Osteoblast (primary cell): Measurements from ENCODE around the gene PLEKHG4B. TPM values are rescaled to one million over a fixed set of nuclear protein-coding genes. Genes with fewer than 3 reads are reported as not detected.
A peak's percentile ranks its signal among the peaks of the same experiment; 100 is the strongest.
"Not testable (repeated sequence)": the region's sequence is repeated elsewhere in the genome, so short reads cannot be mapped to it uniquely, and the experiment has no call there.

Experiments
- DNase-seq: peaks from one replicate; pipeline ENCODE4 v3.0.0; 2011; ENCODE audit warnings: low spot score, mixed read lengths; ENCODE audit not compliant: insufficient read length; ENCODE audit errors: missing footprints
- H2AFZ ChIP-seq: 2 replicates; pipeline ENCODE4 v1.6.0; 2011; ENCODE audit warnings: mild to moderate bottlenecking, low read length
- H3K27ac ChIP-seq: 2 replicates; pipeline ENCODE4 v1.5.1; 2011; ENCODE audit warnings: mild to moderate bottlenecking, low read depth, low read length, moderate library complexity
- H3K27me3 ChIP-seq: 2 replicates; pipeline ENCODE4 v1.6.0; 2012; ENCODE audit warnings: mild to moderate bottlenecking, control low read depth, inconsistent platforms, low read length, moderate library complexity; ENCODE audit not compliant: insufficient read depth
- H3K36me3 ChIP-seq: 2 replicates; pipeline ENCODE4 v1.5.1; 2011; ENCODE audit warnings: mild to moderate bottlenecking, low read length, control low read depth, moderate library complexity; ENCODE audit not compliant: insufficient read depth
- H3K4me1 ChIP-seq: 2 replicates; pipeline ENCODE4 v1.5.1; 2011; ENCODE audit warnings: mild to moderate bottlenecking, low read length, control low read depth, moderate library complexity; ENCODE audit not compliant: insufficient read depth
- H3K4me2 ChIP-seq: 2 replicates; pipeline ENCODE4 v1.6.0; 2011; ENCODE audit warnings: mild to moderate bottlenecking, low read length; ENCODE audit not compliant: insufficient read depth
- H3K4me3 ChIP-seq: fragments of 200-600 bp; sonication (generic); 3 replicates; pipeline ENCODE4 v1.5.1; 2012; ENCODE audit warnings: mild to moderate bottlenecking, low read length, inconsistent platforms; ENCODE audit not compliant: insufficient read depth
- H3K79me2 ChIP-seq: 2 replicates; pipeline ENCODE4 v1.6.0; 2012; ENCODE audit warnings: mild to moderate bottlenecking, low read length, control low read depth, inconsistent platforms; ENCODE audit not compliant: insufficient read depth
- H3K9me3 ChIP-seq: 2 replicates; pipeline ENCODE4 v1.5.1; 2011; ENCODE audit warnings: low read depth, low read length, control low read depth
- H4K20me1 ChIP-seq: 2 replicates; pipeline ENCODE4 v1.6.0; 2012; ENCODE audit warnings: mild to moderate bottlenecking, low read length, control low read depth; ENCODE audit not compliant: insufficient read depth
- total RNA-seq: library from RNA; depleted of rRNA; stranded (reverse); fragments of >200 nt; gene quantifications from 2 replicates; pipeline ENCODE4 v1.2.3, GENCODE V29; 2012
- TF ChIP-seq, protein P1 (sequence below): IDR thresholded peaks from 2 replicates; pipeline ENCODE4 v1.5.1; 2011; ENCODE audit warnings: mild to moderate bottlenecking, low read depth, low read length, moderate library complexity; ENCODE audit errors: extremely low read depth

Gene PLEKHG4B
- total RNA-seq, 1 donor: 0.36 TPM

DNA sequence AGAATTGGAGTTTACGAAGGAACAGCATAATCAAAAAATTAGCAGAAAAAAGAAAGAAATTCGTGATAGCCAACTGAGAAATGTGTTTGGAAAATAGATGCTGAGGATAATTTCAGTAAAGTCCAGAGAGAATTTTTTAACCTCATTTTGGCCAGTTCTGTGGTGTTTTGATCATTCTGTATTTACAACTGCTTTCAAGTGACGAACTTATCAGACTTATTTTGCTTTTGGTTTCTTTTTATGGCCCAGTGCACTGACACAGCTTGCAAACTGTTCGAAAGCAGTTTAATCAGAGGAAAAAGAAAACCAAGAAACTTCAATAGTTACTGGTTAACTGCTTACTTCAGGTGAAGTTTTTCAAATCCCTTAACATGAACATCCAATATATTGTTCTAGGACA is 128.0 kb downstream of the PLEKHG4B start:
- no peaks in the 10 kb centered on the region for H3K9me3 ChIP-seq
- peaks cover 9% of the 10 kb centered on the region for H3K36me3 ChIP-seq
- TF ChIP-seq, protein P1, sequence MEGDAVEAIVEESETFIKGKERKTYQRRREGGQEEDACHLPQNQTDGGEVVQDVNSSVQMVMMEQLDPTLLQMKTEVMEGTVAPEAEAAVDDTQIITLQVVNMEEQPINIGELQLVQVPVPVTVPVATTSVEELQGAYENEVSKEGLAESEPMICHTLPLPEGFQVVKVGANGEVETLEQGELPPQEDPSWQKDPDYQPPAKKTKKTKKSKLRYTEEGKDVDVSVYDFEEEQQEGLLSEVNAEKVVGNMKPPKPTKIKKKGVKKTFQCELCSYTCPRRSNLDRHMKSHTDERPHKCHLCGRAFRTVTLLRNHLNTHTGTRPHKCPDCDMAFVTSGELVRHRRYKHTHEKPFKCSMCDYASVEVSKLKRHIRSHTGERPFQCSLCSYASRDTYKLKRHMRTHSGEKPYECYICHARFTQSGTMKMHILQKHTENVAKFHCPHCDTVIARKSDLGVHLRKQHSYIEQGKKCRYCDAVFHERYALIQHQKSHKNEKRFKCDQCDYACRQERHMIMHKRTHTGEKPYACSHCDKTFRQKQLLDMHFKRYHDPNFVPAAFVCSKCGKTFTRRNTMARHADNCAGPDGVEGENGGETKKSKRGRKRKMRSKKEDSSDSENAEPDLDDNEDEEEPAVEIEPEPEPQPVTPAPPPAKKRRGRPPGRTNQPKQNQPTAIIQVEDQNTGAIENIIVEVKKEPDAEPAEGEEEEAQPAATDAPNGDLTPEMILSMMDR: no peak
- no peak overlapping the region for H2AFZ ChIP-seq
- peaks cover 78% of the 10 kb centered on the region for H3K79me2 ChIP-seq
- H3K27ac ChIP-seq: peak overlapping the region; percentile 80
- peak overlapping the region; percentile 99 for H3K4me2 ChIP-seq
- peaks cover 41% of the 10 kb centered on the region for H4K20me1 ChIP-seq
- H3K4me3 ChIP-seq: peak overlapping the region; percentile 95
- H3K4me1 ChIP-seq: peaks cover 26% of the 10 kb centered on the region
- no peaks in the 10 kb centered on the region for H3K27me3 ChIP-seq
- DNase-seq: no peak

DNA sequence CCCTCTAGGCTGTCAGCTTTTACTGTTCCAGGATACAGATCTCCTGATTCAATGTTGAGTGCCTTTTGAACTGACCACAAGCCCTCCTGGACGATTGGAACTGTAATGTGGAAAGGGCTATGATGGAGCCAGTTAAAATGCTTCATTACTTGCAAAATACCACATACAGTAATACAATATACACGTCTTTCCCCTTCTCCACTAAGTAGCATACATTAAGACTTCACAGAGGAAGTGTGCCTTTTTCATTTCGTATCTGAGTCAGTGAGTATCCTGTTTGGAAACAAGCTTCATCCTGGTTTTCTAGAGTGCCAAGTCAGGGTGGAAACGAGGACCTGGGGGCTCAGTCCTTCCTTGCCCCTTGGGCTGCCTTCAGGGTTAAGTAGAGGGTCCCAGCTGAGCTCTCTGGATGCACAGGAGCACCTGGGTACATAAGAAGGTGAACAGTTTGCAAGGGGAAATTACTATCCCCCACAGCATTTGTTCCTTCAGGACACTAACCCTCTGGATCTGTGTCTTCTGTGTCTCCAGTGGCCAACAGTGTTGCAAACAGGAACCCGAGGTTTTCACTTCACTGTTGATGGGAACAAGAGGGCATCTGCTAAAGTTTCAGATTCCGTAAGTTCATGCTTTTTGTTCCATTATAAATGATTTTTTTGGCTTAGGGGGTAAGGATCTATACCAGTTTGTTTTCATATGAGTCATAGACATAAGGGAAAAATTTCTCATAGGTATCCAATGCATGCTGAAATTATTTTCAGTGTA is 131.2 kb downstream of the PLEKHG4B start:
- Histone ChIP-seq H3K79me2 (peaks cover 68% of the 10 kb centered on the region), H3K4me1 (peaks cover 15% of the 10 kb centered on the region), H3K36me3 (peaks cover 32% of the 10 kb centered on the region), H3K27ac (peak overlapping the region; percentile 69), H4K20me1 (peaks cover 44% of the 10 kb centered on the region), H3K4me2 (peak overlapping the region; percentile 61)
- H3K9me3 ChIP-seq, DNase-seq, H2AFZ ChIP-seq, H3K4me3 ChIP-seq, H3K27me3 ChIP-seq: not testable (repeated sequence)

DNA sequence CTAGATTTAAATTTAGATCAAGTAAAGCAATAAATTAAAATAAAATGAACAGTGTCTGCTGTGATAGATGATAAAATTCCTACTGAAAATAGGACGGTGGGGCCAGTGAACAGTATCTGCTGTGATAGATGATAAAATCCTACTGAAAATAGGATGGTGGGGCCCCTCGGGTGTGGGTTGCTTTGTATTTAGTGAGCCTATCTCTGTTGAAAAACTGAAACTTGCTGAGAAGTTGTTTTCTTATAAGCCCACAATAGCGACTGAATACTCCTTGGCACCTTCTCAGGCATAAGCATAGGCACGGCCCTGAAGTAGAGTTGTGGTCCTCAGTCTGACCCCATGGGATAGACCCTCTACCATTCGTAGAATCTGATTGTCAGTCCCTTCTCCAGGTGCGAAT is 131.8 kb downstream of the PLEKHG4B start:
- H3K27ac ChIP-seq: peak overlapping the region; percentile 69
- no peak overlapping the region for H3K4me2 ChIP-seq
- no peaks in the 10 kb centered on the region for H3K27me3 ChIP-seq
- peaks cover 43% of the 10 kb centered on the region for H4K20me1 ChIP-seq
- H2AFZ ChIP-seq: no peak overlapping the region
- peaks cover 62% of the 10 kb centered on the region for H3K79me2 ChIP-seq
- no peaks in the 10 kb centered on the region for H3K9me3 ChIP-seq
- TF ChIP-seq, protein P1: no peak
- H3K36me3 ChIP-seq: peaks cover 39% of the 10 kb centered on the region
- peaks cover 15% of the 10 kb centered on the region for H3K4me1 ChIP-seq
- H3K4me3 ChIP-seq: no peak overlapping the region
- no peak for DNase-seq

DNA sequence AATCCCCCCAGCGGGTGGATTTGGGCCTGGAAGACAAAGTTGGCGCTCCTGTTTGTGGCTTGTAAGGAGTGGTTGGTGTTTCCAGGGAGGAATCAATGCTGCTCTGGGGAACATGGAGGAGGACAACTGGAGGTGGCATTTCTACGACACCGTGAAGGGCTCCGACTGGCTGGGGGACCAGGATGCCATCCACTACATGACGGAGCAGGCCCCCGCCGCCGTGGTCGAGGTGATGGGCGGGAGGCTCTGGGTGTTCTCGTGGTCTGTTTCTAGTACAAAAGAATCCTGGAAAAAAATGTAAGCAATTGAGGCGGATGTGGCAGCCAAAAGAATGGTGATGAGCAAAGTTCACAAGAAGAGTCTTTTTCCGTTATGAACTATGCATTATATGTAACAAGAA is 133.4 kb downstream of the PLEKHG4B start:
- H3K79me2 ChIP-seq: peaks cover 46% of the 10 kb centered on the region
- H3K4me1 ChIP-seq: peaks cover 11% of the 10 kb centered on the region
- peaks cover 32% of the 10 kb centered on the region for H4K20me1 ChIP-seq
- H3K9me3 ChIP-seq: no peaks in the 10 kb centered on the region
- TF ChIP-seq, protein P1: no peak
- H3K36me3 ChIP-seq: peaks cover 54% of the 10 kb centered on the region
- no peak for DNase-seq
- no peak overlapping the region for H3K4me3 ChIP-seq
- no peak overlapping the region for H3K4me2 ChIP-seq
- H3K27ac ChIP-seq: no peak overlapping the region
- no peaks in the 10 kb centered on the region for H3K27me3 ChIP-seq
- H2AFZ ChIP-seq: no peak overlapping the region

DNA sequence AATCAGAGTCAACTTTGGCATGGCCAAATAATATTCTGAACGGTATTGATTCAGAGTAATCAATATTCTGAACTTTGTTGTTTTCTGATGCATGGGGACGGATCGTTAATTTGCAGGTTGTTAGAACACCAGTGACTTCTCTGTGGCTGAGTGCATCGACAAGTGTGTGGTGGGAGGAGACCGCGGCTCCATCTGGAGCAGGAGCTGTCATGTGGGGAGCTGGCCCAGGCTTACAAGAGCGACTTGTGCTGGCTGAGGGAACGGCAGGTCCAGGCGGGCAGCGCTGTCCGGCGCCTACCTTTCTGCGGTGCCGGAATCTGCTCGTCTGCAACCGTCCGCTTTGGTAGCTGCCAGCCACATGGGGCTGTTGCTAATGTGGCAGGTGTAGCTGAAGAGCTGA is 135.4 kb downstream of the PLEKHG4B start:
- peaks cover 66% of the 10 kb centered on the region for H3K36me3 ChIP-seq
- H3K27ac ChIP-seq, H3K9me3 ChIP-seq, H3K4me1 ChIP-seq, H3K4me2 ChIP-seq, DNase-seq, H3K27me3 ChIP-seq, H3K4me3 ChIP-seq, H2AFZ ChIP-seq: not testable (repeated sequence)
- H4K20me1 ChIP-seq: peaks cover 26% of the 10 kb centered on the region
- peaks cover 26% of the 10 kb centered on the region for H3K79me2 ChIP-seq
